GM21381 (cell line): ENCODE results near the gene AKT3.
"Not testable (repeated sequence)": the region's sequence is repeated elsewhere in the genome, so short reads cannot be mapped to it uniquely, and the experiment has no call there.

Experiments used
- ATAC-seq: cut with Tn5 transposase; IDR thresholded peaks from one replicate; pipeline ENCODE4 v1.9.1; 2021; ENCODE audit warnings: mild to moderate bottlenecking, moderate library complexity; ENCODE audit not compliant: unreplicated experiment

Gene AKT3

DNA sequence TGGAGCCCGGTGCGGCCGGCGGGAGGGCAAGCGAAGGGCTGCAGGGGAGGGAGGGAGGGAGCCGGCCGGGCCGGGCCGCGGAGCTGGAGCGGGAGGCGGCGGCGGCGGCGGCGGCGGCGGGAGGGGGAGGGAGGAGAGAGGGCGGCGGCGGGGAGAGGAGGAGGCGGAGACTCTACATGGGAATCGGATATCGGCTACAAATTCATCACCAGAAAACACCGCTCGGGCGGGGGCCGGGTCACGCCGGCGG is at the start of gene AKT3:
Gene AKT3 (minus strand): TSS at position 42 of the 250 bp plus-strand sequence. CDS start 7,073 bp downstream, outside the sequence.
- peak; percentile 55 for ATAC-seq

DNA sequence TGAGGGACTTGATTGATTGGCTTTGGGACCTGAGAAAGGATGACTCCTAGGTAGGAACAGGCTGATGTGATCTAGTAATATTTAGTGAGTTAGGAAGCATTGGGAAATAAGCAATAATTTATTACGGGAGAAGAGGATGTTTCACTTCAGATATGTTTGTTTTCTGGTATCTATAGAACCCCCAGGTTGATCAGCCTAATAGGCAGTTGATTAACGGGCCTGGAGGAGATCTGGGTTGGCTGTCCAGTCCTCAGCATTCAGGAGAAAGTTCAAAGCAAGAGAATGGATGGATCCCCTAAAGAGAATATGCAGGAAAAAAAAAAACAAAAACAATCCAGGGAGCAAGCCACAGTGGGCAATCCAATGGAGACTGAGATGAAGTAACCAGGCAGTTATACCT is 48.2 kb upstream of the AKT3 start:
- ATAC-seq = no peak

- ATAC-seq = no peak
These were observed 46.3 kb upstream of the AKT3 start for GRCh38 chr1:243896313-243896712.

GRCh38 chr1:243892456-243892855 is 42.4 kb upstream of the AKT3 start:
- no peak for ATAC-seq

DNA sequence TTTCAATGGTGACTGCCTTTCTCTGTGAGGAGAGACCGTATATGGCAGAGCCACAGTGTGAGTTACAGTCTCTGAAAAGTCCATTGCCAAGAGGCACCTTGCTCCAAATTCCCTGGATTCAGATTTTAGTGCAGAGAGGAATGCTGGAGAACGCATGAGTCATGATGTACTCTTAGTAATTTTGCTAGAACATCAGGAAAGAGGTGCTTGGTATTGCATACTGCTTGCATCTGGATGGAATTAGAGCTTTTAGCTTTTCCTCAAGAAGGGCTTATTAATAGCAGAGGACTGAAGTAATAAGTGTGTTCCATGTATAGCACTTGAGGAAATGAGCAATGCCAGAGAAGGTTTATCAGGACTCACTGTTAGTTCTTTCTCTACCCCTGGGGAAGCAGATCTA is 40.5 kb upstream of the AKT3 start:
- no peak for ATAC-seq

DNA sequence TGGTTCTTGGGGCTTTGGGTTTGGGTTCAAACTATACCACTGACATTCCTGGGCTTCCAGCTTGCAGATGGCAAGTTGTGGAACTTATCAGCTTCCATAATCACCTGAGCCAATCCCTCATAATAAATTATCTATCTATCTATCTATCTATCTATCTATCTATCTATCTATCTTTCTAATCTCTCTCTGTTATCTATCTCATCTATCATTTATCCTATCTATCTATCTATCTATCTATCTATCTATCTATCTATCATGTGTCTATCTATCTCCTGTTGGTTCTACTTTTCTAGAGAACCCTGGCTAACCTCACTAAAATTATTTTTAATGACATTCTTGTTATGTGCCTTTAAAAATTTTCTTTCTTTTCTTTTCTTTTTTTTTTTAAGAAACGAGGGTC is 35.8 kb upstream of the AKT3 start:
- ATAC-seq = no peak

DNA sequence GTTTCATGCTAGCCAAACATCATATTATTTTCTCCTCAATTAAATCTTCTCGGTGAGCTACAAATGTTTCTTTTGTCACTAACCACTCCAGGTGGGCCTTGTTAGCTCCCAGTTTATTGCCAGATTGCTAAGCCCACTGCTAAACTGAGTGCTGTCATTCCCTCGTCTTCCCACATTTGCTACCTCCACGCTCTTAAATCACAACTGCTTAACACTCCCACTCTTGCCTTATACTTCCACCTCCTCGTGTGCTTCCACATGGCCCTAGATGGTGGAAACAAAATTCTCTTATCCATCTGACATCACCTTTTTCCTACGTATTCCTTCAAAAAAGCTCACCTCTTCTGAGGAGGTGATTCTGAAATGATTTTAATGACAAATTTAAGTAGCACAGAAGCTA is 34.6 kb upstream of the AKT3 start:
- ATAC-seq = no peak

GRCh38 chr1:243883551-243883950 is 33.5 kb upstream of the AKT3 start:
- ATAC-seq = no peak

DNA sequence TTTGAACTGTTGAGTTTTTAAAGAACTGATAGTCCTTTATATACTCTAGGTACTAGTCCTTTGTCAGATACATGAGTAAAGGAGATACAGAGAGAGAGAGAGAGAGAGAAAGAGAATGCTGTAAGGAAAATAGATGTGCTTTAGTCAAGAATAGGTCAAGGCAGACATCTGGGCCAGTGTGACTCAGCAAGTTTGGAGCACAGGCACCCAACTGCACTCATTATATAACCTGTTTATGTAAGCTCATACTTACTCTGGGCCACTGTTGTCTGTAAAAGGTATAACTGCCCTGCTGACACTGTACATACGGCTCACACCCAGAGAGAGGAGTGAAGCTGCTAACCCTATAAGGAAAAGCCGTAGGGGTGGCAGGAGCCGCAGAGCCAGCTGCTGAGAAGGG is 32.2 kb upstream of the AKT3 start:
- no peak for ATAC-seq

GRCh38 chr1:243877058-243877457 is 27.0 kb upstream of the AKT3 start:
- not testable (repeated sequence) for ATAC-seq

GRCh38 chr1:243855616-243856318 is 5.7 kb upstream of the AKT3 start:
- no peak for ATAC-seq

DNA sequence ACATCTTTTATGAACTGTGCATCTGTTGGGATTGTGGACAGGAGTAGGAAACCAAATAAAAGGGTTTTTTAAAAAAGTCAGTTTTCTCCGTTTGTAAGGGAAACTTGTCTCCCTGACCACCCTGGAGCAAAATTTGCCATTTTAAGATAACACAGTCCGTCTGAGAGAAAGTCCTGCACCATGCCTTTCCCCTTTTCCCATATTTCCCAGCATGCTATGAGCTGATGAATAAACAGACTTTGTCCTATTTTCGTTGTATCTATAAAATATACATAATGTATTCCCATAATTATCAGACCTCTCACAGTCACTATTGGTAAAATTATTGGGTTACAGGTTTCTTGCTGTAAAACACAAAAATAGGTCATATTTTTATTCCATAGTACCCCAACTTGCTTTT is 1.7 kb upstream of the AKT3 start:
- ATAC-seq = no peak

- ATAC-seq = no peak
These were observed 1.3 kb upstream of the AKT3 start for GRCh38 chr1:243851257-243851756.

GRCh38 chr1:243850452-243851256 is 611 bp upstream of the AKT3 start:
- peak; percentile 44 for ATAC-seq

GRCh38 chr1:243849421-243850201 is 432 bp downstream of the AKT3 start:
- peak; percentile 28 for ATAC-seq

DNA sequence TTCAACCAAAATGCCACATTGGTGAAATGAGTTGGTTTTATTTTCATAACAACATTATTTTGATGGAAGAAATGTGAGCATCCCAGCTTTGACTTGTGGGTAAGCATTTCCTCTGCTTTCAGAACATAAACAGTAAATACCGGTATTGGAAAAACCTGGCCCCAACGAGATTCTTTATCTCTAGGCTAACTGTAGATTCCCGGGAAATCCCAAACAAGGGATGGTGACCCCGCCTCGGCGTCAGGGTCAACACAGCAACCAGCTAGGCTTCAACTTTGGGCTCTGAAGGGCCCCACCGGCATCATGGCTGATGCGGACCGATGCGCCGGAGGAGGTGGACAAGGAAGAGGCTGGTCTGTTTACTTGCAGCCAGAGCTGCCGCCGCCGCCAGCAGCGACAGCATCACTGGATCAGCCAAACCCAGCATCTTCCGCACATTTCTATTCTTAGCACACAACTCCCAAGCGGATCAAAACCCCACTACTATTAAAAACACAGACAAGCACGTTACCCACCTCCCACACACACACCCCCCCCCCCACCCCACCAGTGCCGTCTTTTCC is 1.1 kb downstream of the AKT3 start:
- peak; percentile 22 for ATAC-seq

- ATAC-seq = no peak
These were observed 1.7 kb downstream of the AKT3 start for GRCh38 chr1:243848165-243848857.

DNA sequence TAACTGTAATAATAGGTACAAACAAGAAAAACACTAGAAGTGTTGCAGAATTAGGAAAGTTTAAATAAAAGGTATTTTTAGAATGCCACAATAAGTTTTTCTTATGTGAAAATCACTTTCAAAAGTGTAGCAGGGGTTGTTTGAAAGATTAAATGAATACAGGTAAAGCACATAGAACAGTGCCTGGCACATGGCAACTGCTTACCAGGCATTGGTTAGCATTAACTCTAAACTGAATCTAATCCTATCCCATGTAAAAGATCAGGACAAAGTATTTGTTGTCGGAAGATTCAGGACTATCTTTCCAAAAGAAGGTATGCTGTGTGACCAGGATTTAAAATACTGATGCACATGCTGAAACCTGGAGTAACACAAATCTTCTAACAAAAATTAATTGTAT is 3.3 kb downstream of the AKT3 start:
- no peak for ATAC-seq

GRCh38 chr1:243845888-243846287 is 4.2 kb downstream of the AKT3 start:
- ATAC-seq = no peak

DNA sequence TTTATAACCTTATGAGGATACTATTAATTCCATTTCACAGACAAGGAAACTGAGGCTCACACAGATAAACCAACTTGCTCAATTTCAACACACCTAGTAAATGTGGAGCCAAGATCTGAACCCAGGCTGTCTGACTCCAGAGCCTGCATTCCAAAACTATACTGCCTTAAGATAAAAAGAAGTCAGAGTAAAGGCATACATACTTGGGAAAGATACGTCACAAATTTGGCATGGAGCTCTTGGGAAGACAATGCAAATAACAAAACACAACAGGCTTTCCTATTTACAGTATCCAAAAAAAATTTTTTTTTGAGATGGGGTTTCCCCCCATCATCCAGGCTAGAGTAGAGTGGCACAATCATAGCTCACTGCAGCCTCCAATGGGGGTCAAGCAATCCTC is 5.9 kb downstream of the AKT3 start:
- ATAC-seq = no peak
